Erythroblast (primary cell): Measurements from ENCODE around the gene SLC17A4.

Source experiments
- GATA1 ChIP-seq: IDR thresholded peaks from 2 replicates; pipeline ENCODE4 v1.6.1; 2011; ENCODE audit warnings: low read depth, mild to moderate bottlenecking, control low read depth, low read length, moderate library complexity
- POLR2A ChIP-seq: IDR thresholded peaks from 2 replicates; pipeline ENCODE4 v1.6.1; 2011; ENCODE audit warnings: mild to moderate bottlenecking, low read length

DNA sequence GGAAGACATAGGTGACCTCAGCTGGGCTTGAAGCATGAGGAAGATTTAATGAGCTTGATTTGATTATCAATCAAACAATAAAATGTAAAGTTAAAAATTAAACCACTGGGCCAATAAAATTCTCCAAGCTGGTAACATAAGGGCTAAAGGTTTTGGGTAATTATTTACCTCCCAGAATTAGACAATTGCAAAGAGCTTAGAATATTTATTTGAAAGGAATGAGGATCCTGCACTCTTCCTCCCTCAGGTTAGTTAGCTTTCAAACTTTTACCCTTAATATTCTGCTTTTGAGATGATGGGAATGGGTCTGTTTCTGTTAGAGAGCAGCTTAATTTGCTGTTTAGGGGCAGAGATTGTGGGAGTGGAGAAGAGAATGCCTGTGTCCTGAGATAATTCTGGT is at the start of gene SLC17A4:
- TF ChIP-seq POLR2A, result no peak
- no peak for TF ChIP-seq GATA1
